Ishikawa (cell line): ENCODE results near the gene MTUS2.

Source experiments
- EP300 ChIP-seq: IDR thresholded peaks from 2 replicates; pipeline ENCODE4 v1.6.1; 2012; ENCODE audit warnings: borderline replicate concordance
- MAX ChIP-seq: IDR thresholded peaks from 2 replicates; pipeline ENCODE4 v1.6.1; 2012
- NFIC ChIP-seq: IDR thresholded peaks from 2 replicates; pipeline ENCODE4 v1.6.1; 2012
- RAD21 ChIP-seq: IDR thresholded peaks from 2 replicates; pipeline ENCODE4 v1.6.1; 2012; ENCODE audit warnings: low read depth
- REST ChIP-seq: IDR thresholded peaks from 2 replicates; pipeline ENCODE4 v1.6.1; 2012; ENCODE audit warnings: low read depth, mild to moderate bottlenecking
- TAF1 ChIP-seq: IDR thresholded peaks from 2 replicates; pipeline ENCODE4 v1.6.1; 2012; ENCODE audit warnings: low read depth, mild to moderate bottlenecking
- TEAD4 ChIP-seq: IDR thresholded peaks from 2 replicates; pipeline ENCODE4 v1.6.1; 2012

DNA sequence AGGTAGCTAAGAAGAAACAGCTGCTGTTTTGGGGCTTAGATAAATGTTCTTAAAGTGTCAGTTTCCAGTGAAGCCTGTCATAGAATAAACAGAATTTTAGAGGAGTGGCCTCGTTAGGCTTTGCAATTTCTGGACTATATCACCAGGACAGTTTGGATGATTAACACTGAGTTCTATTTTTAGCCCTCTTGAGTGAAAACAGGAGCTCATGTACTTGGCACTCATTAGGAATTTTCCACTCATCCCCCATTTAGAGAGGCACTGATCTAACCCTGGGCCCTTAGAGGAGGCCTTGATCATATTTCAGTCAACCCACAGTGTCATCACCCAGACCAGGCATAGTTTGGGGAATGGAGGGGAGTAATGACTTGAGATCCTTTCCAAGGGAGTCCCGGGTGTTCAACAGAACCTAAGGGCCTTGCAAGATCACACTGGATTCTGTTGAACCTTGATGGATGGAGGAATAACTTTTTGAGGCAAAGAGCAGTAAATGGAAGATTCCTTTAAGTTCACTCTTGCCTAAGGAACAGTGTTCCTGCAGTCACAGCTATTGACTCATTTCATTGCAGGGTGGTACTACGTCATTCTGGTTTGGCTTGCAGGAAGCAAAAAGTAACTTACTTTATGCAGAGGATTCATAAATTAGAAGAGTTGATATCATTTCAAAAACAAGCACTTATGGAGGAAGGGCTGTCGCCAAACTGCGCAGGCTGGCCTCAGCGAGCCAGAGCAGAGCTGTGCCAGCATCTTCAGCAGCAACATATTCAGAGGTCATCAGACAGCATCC is 615.2 kb downstream of the MTUS2 start:
- TF ChIP-seq EP300, result no peak
- no peak for TF ChIP-seq NFIC
- no peak for TF ChIP-seq TAF1
- no peak for TF ChIP-seq RAD21
- no peak for TF ChIP-seq MAX
- no peak for TF ChIP-seq REST
- TF ChIP-seq TEAD4, result no peak
